ENCODE results near the gene CYP4F12. TPM values are rescaled to one million over a fixed set of nuclear protein-coding genes. Genes with fewer than 3 reads are reported as not detected.

Gene CYP4F12
- total RNA-seq: not detected in 2 replicates
- 0.02 TPM for total RNA-seq (2013)
- polyA plus RNA-seq: not detected in 2 replicates
- 0.14 TPM in 1 of 2 replicates, not detected in the other for polyA minus RNA-seq

GRCh38 chr19:15672580-15673175 lies at the start of gene CYP4F12:
Gene CYP4F12, plus strand, starts transcription at chr19:15673087. Its CDS starts 443 bp downstream, at chr19:15673530.
- no peaks in the 10 kb centered on the region for H3K4me1 Mint-ChIP-seq
- no peak within 1 kb of the TSS for H2AFZ ChIP-seq (ENCODE audit: insufficient read depth, low read depth, low read length, poor library complexity, severe bottlenecking)
- peaks cover 0 to 11% (median 0%) of the 10 kb centered on the region in 4 experiments for H3K27me3 ChIP-seq (replicated peaks in 1 of 4; ENCODE audit: control extremely low read depth in 1 of 4, control insufficient read depth in 3 of 4, insufficient read depth in 4 of 4, low read length in 3 of 4)
- H3K27ac ChIP-seq (ENCODE audit: low read length in 2 of 2): no peak within 1 kb of the TSS
- H3K79me2 ChIP-seq (ENCODE audit: control insufficient read depth, insufficient read depth, low read length): no peaks in the 10 kb centered on the region
- TF ChIP-seq CTCF (IDR thresholded peaks at IDR 0.05): no peak
- no peak for TF ChIP-seq EZH2 (IDR thresholded peaks at IDR 0.05; ENCODE audit: borderline replicate concordance, insufficient read depth, low read depth, low read length, poor library complexity, severe bottlenecking)
- POLR2A ChIA-PET: no interaction called here
- ATAC-seq (ENCODE audit: low read depth) (peak; percentile 17), DNase-seq (no peak)
- 64% methylated on average over 5 of the region's 6 CpGs for WGBS (ENCODE audit: insufficient coverage)
- H3K4me1 ChIP-seq (ENCODE audit: control insufficient read depth in 2 of 2, insufficient read depth in 2 of 2, low read length in 2 of 2): no peaks in the 10 kb centered on the region
- CTCF ChIA-PET: no interaction called here
- no peak within 1 kb of the TSS for H3K9ac ChIP-seq (ENCODE audit: low read length)
- H3K4me3 ChIP-seq (ENCODE audit: control extremely low read depth in 1 of 5, extremely low read depth in 1 of 5, insufficient read depth in 1 of 5, low read depth in 2 of 5, low read length in 4 of 5): no peak within 1 kb of the TSS
- no peaks in the 10 kb centered on the region for H3K36me3 ChIP-seq (replicated peaks in 1 of 2; ENCODE audit: control extremely low read depth in 1 of 2, control insufficient read depth in 1 of 2, extremely low read depth in 1 of 2, insufficient read depth in 2 of 2, low read length in 1 of 2)
- H3K9me3 Mint-ChIP-seq (ENCODE audit: insufficient read depth): no peaks in the 10 kb centered on the region
- H4K20me1 ChIP-seq (ENCODE audit: control insufficient read depth, insufficient read depth, low read length, poor library complexity, severe bottlenecking): no peaks in the 10 kb centered on the region
- H3K4me2 ChIP-seq (replicated peaks; ENCODE audit: low read depth, low read length, poor library complexity, severe bottlenecking): no peak within 1 kb of the TSS
- H3K9me3 ChIP-seq (ENCODE audit: control extremely low read depth in 1 of 3, control insufficient read depth in 2 of 3, insufficient read depth in 1 of 3, low read length in 2 of 3): no peaks in the 10 kb centered on the region
- H3K4me3 Mint-ChIP-seq: no peak within 1 kb of the TSS
- H3K27ac Mint-ChIP-seq: no peak within 1 kb of the TSS
- peaks cover 5% of the 10 kb centered on the region for H3K27me3 Mint-ChIP-seq
- intact Hi-C loops (cut with micrococcal nuclease): no loop called here

- no peak overlapping the region for H3K4me2 ChIP-seq (replicated peaks; ENCODE audit: low read depth, low read length, poor library complexity, severe bottlenecking)
- Mint-ChIP-seq H3K4me3 (no peak overlapping the region), H3K4me1 (no peaks in the 10 kb centered on the region), H3K9me3 (ENCODE audit: insufficient read depth) (no peaks in the 10 kb centered on the region), H3K27me3 (peaks cover 29% of the 10 kb centered on the region), H3K27ac (no peak overlapping the region)
- DNase-seq: no peak
- intact Hi-C loops (cut with micrococcal nuclease): no loop called here
- H3K36me3 ChIP-seq (replicated peaks in 1 of 2; ENCODE audit: control extremely low read depth in 1 of 2, control insufficient read depth in 1 of 2, extremely low read depth in 1 of 2, insufficient read depth in 2 of 2, low read length in 1 of 2): no peaks in the 10 kb centered on the region
- no peak for TF ChIP-seq CTCF (IDR thresholded peaks at IDR 0.05)
- TF ChIP-seq EZH2 (IDR thresholded peaks at IDR 0.05; ENCODE audit: borderline replicate concordance, insufficient read depth, low read depth, low read length, poor library complexity, severe bottlenecking): no peak
- H3K9ac ChIP-seq (ENCODE audit: low read length): no peak overlapping the region
- peaks cover 0 to 8% (median 0%) of the 10 kb centered on the region in 3 donors for H3K9me3 ChIP-seq (ENCODE audit: control extremely low read depth in 1 of 3, control insufficient read depth in 2 of 3, insufficient read depth in 1 of 3, low read length in 2 of 3)
- no peaks in the 10 kb centered on the region for H3K79me2 ChIP-seq (ENCODE audit: control insufficient read depth, insufficient read depth, low read length)
- no peak overlapping the region for H3K4me3 ChIP-seq (ENCODE audit: control extremely low read depth in 1 of 5, extremely low read depth in 1 of 5, insufficient read depth in 1 of 5, low read depth in 2 of 5, low read length in 4 of 5)
- H3K4me1 ChIP-seq (ENCODE audit: control insufficient read depth in 2 of 2, insufficient read depth in 2 of 2, low read length in 2 of 2): peaks cover 0 to under 1% of the 10 kb centered on the region in 2 donors
- no peaks in the 10 kb centered on the region for H4K20me1 ChIP-seq (ENCODE audit: control insufficient read depth, insufficient read depth, low read length, poor library complexity, severe bottlenecking)
- H3K27me3 ChIP-seq (replicated peaks in 1 of 4; ENCODE audit: control extremely low read depth in 1 of 4, control insufficient read depth in 3 of 4, insufficient read depth in 4 of 4, low read length in 3 of 4): peaks cover 0 to 31% (median 0%) of the 10 kb centered on the region in 4 experiments
- no peak for ATAC-seq (ENCODE audit: low read depth)
- CTCF ChIA-PET: no interaction called here
- WGBS (ENCODE audit: insufficient coverage): 10% methylated on average over 8 of the region's 9 CpGs
- no peak overlapping the region for H3K27ac ChIP-seq (ENCODE audit: low read length in 2 of 2)
- no peak overlapping the region for H2AFZ ChIP-seq (ENCODE audit: insufficient read depth, low read depth, low read length, poor library complexity, severe bottlenecking)
- POLR2A ChIA-PET: no interaction called here
Observed at GRCh38 chr19:15623711-15624318, 49.1 kb upstream of the CYP4F12 start.
